ENCODE data around the gene FUT2.

Gene FUT2

GRCh38 chr19:48746110-48746509 lies 50.3 kb downstream of the FUT2 start:
- H3K27ac ChIP-seq (ENCODE audit: low read depth, low read length, poor library complexity, severe bottlenecking) = no peak overlapping the region
- peaks cover 8% of the 10 kb centered on the region for H3K4me1 ChIP-seq (ENCODE audit: insufficient read depth, low read length, severe bottlenecking)

GRCh38 chr19:48746738-48747575 lies 51.2 kb downstream of the FUT2 start, which contains the start of gene IZUMO1:
IZUMO1 (minus strand) TSS chr19:48746909; CDS start chr19:48745859, 1,050 bp downstream.
- H3K4me3 ChIP-seq (ENCODE audit: low read depth, low read length, poor library complexity, severe bottlenecking) = peak within 1 kb of the TSS; percentile 46
- peaks cover 8% of the 10 kb centered on the region for H3K4me1 ChIP-seq (ENCODE audit: insufficient read depth, low read length, severe bottlenecking)
- H3K4me2 ChIP-seq (ENCODE audit: low read length) = peak within 1 kb of the TSS; percentile 57
- H3F3A ChIP-seq (ENCODE audit: insufficient read depth, low read length) = no peaks in the 10 kb centered on the region
- H4K20me1 ChIP-seq (ENCODE audit: insufficient read depth, low read length) = no peaks in the 10 kb centered on the region
- H2AFZ ChIP-seq (ENCODE audit: low read length) = no peak within 1 kb of the TSS
- H3K9me3 ChIP-seq (ENCODE audit: low read length) = no peaks in the 10 kb centered on the region
- no peaks in the 10 kb centered on the region for H3K36me3 ChIP-seq (ENCODE audit: insufficient read depth, low read length)
- no peaks in the 10 kb centered on the region for H3K9me2 ChIP-seq (ENCODE audit: low read depth, low read length)
- TF ChIP-seq CTCF (IDR thresholded peaks at IDR 0.05; ENCODE audit: low read length) (no peak), EZH2 (IDR thresholded peaks at IDR 0.05; ENCODE audit: borderline replicate concordance, low read length) (no peak)
- H3K9ac ChIP-seq (ENCODE audit: low read length) = no peak within 1 kb of the TSS; the same call in 1 of the 2 replicates
- no peak within 1 kb of the TSS for H3K27ac ChIP-seq (ENCODE audit: low read depth, low read length, poor library complexity, severe bottlenecking)
- 0 out of 2 replicates have a peak, but pooled peaks cover 4% of the 10 kb centered on the region for H3K27me3 ChIP-seq (ENCODE audit: insufficient read depth, low read length)
- no peaks in the 10 kb centered on the region for H3K79me2 ChIP-seq (ENCODE audit: insufficient read depth, low read length)

More at GRCh38 chr19:48746110-48746509, 50.3 kb downstream of the FUT2 start:
- H3F3A ChIP-seq (ENCODE audit: insufficient read depth, low read length) = no peaks in the 10 kb centered on the region
- H3K9ac ChIP-seq (ENCODE audit: low read length) = no peak overlapping the region
- H2AFZ ChIP-seq (ENCODE audit: low read length) = no peak overlapping the region
- no peaks in the 10 kb centered on the region for H3K36me3 ChIP-seq (ENCODE audit: insufficient read depth, low read length)
- H3K27me3 ChIP-seq (ENCODE audit: insufficient read depth, low read length) = 0 out of 2 replicates have a peak, but pooled peaks cover 4% of the 10 kb centered on the region
- no peak overlapping the region for H3K4me2 ChIP-seq (ENCODE audit: low read length)
- H3K9me3 ChIP-seq (ENCODE audit: low read length) = no peaks in the 10 kb centered on the region
- TF ChIP-seq EZH2 (IDR thresholded peaks at IDR 0.05; ENCODE audit: borderline replicate concordance, low read length) (no peak), CTCF (IDR thresholded peaks at IDR 0.05; ENCODE audit: low read length) (no peak)
- H3K4me3 ChIP-seq (ENCODE audit: low read depth, low read length, poor library complexity, severe bottlenecking) = no peak overlapping the region
- no peaks in the 10 kb centered on the region for H4K20me1 ChIP-seq (ENCODE audit: insufficient read depth, low read length)
- H3K79me2 ChIP-seq (ENCODE audit: insufficient read depth, low read length) = no peaks in the 10 kb centered on the region
- H3K9me2 ChIP-seq (ENCODE audit: low read depth, low read length) = no peaks in the 10 kb centered on the region

GRCh38 chr19:48749571-48750198 lies 53.9 kb downstream of the FUT2 start:
- H3K79me2 ChIP-seq (ENCODE audit: insufficient read depth, low read length) = no peaks in the 10 kb centered on the region
- H3K9me3 ChIP-seq (ENCODE audit: low read length) = no peaks in the 10 kb centered on the region
- no peaks in the 10 kb centered on the region for H4K20me1 ChIP-seq (ENCODE audit: insufficient read depth, low read length)
- no peak overlapping the region for H3K4me2 ChIP-seq (ENCODE audit: low read length)
- H3K9me2 ChIP-seq (ENCODE audit: low read depth, low read length) = no peaks in the 10 kb centered on the region
- H3K4me3 ChIP-seq (ENCODE audit: low read depth, low read length, poor library complexity, severe bottlenecking) = no peak overlapping the region
- 0 out of 2 replicates have a peak, but pooled peaks cover 4% of the 10 kb centered on the region for H3K27me3 ChIP-seq (ENCODE audit: insufficient read depth, low read length)
- peaks cover 22% of the 10 kb centered on the region for H3K4me1 ChIP-seq (ENCODE audit: insufficient read depth, low read length, severe bottlenecking)
- TF ChIP-seq EZH2 (IDR thresholded peaks at IDR 0.05; ENCODE audit: borderline replicate concordance, low read length) (no peak), CTCF (IDR thresholded peaks at IDR 0.05; ENCODE audit: low read length) (no peak)
- H2AFZ ChIP-seq (ENCODE audit: low read length) = no peak overlapping the region
- no peaks in the 10 kb centered on the region for H3F3A ChIP-seq (ENCODE audit: insufficient read depth, low read length)
- no peak overlapping the region for H3K27ac ChIP-seq (ENCODE audit: low read depth, low read length, poor library complexity, severe bottlenecking)
- no peak overlapping the region for H3K9ac ChIP-seq (ENCODE audit: low read length)
- H3K36me3 ChIP-seq (ENCODE audit: insufficient read depth, low read length) = no peaks in the 10 kb centered on the region

Measured in OCI-LY1 (cell line).